Epithelial cell of alveolus of lung (primary cell): ENCODE data around the gene RHOF. TPM values are rescaled to one million over a fixed set of nuclear protein-coding genes. Genes with fewer than 3 reads are reported as not detected.

Experiments
- total RNA-seq: library from RNA; depleted of rRNA; stranded (reverse); fragments of >200 nt; gene quantifications from 2 replicates; pipeline ENCODE4 v1.2.1, GENCODE V29; 2015

Gene RHOF
- 22.0 and 23.4 TPM in 2 replicates for total RNA-seq

DNA sequence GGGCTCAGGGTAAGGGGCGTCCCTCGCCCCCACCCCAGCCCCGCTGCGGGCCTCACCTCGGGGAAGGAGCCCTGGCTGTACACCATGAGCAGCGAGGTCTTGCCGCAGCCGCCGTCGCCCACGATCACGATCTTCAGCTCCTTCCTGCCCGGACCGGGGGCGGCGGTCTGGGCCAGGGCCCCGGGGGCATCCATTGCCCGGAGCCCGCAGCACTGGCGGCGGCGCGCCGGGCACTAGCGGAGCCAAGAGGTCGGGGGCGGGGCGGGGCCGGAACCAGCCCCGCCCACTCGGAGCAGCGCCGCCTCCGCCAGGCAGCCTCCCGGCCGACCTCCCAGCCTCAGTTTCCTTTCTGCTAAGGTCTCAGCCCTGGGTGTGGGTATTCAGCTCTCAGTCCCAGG lies at the start of gene RHOF:
TSS of gene RHOF (minus strand) at position 249 of the 398 bp plus-strand sequence. CDS start at position 194, 55 bp downstream.

DNA sequence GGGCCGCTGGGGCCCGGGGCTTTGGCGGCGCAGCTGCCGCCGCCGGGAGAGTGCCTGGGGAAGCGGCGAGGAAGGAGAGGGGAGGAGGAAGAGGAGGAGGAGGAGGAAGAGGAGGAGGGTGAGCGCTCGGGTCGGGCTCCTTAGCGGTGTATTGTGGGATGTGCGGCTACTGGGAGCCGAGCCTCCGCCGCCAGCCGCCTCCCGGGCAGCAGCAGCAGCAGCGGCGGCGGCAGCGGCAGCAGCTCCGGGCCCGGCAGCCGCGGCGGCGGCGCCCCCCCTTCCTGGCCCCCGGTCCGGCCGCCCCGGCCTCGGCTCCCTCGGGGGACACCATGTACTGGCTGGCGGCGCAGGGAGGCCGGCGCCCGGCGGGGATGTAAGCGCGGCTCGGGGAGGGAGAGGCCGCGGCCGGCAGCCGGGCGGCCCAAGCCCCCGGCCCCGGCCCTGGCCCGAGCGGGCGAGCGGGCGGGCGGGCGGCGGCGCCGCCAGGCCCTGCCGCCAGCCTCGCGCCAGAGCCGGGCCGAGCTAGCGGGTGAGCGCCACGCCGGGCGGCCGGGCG lies 10.5 kb upstream of the RHOF start, which contains the start of gene SETD1B:
TSS of gene SETD1B (plus strand) at position 149 of the 556 bp plus-strand sequence. CDS start 729 bp downstream, outside the sequence.

Other genes with a start within 250 kb of the RHOF start
- 25.0 and 25.1 TPM in 2 replicates for gene KDM2B, start 212.7 kb downstream of the RHOF start, total RNA-seq
- 7.7 and 11.4 TPM in 2 replicates for gene ORAI1, start 167.2 kb downstream of the RHOF start, total RNA-seq
- gene MORN3, start 124.0 kb downstream of the RHOF start, total RNA-seq, result under 0.01 and 1.6 TPM in 2 replicates
- gene TMEM120B, start 80.9 kb downstream of the RHOF start, total RNA-seq, result 10.7 and 12.7 TPM in 2 replicates
- gene SETD1B, start 10.3 kb upstream of the RHOF start, total RNA-seq, result 3.9 and 9.8 TPM in 2 replicates
- 0.52 and 1.5 TPM in 2 replicates for gene HPD, start 65.2 kb upstream of the RHOF start, total RNA-seq
- gene PSMD9, start 95.1 kb upstream of the RHOF start, total RNA-seq, result 62.1 and 76.0 TPM in 2 replicates
- 0.72 and 2.3 TPM in 2 replicates for gene CFAP251, start 124.9 kb upstream of the RHOF start, total RNA-seq
- gene BCL7A, start 228.2 kb upstream of the RHOF start, total RNA-seq, result 3.4 and 7.2 TPM in 2 replicates